Measurements from ENCODE around the gene ALK.

The ALK gene

DNA sequence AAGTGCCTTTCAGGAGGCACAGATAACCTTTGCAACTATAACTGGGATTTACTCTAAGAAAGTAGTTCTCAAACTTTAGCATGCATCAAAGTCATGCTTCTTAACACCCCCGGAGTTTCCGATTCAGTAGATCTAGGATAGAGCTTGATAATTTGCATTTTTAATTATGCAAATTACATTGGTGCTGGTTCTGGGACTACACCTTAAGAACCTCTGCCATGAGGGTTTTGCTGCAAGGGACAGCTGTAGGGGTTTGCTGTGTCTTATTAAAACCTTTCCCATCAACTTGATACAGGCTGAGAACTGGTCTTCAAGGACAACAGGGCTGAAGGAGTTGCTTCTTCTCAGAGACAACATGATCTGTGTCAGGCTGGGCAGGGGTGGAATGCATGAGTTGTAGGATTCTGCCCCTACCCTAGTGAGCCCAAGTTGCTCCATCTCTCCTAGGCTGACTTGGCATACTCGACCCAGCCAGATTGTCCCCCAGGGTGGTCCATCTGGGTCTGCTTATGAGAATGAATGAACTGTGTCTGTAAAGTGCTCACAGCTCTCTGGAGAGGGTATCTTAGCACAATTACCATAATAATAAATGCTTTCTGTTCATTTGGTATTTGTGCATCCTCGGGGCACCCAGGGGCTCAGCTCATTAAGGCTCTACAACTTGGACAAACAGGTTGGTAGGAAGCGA is 573.5 kb downstream of the ALK start:
- DNase-seq: no peak

DNA sequence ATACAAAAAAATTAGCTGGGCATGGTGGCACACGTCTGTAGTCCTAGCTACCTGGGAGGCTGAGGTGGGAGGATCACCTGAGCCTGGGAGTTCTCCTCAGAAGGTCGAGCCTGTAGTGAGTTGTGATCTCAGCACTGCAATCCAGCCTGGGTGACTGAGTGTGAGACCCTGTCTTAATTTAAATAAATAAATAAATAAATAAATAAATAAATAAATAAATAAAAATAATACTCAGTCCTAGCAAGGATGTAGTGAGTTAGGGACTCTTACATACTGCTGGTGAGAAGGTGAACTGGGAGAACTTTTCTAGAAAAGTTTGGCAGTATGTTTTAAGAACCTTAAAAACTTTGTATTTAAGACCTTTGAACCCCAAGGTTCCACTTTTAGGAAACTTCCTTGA is 576.1 kb downstream of the ALK start:
- DNase-seq: no peak

DNA sequence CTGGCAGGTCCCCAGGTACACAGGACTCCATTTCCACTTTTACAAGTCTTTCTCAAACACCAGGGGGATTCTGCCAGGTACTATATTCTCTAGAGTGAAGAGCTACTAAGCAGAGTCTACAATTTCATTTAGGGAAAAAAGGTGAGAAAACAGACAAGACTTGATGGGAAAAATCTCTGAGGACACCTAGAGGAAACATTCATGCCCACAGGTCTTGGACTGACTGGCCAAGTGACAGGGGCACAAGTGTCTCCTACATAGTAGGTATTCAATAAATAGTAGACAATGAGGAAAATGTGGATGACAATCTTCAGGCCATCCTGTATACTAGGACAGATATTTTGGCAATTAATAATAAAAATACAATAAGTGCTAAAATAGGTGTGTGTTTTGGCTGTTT is 577.6 kb downstream of the ALK start:
- DNase-seq: no peak

DNA sequence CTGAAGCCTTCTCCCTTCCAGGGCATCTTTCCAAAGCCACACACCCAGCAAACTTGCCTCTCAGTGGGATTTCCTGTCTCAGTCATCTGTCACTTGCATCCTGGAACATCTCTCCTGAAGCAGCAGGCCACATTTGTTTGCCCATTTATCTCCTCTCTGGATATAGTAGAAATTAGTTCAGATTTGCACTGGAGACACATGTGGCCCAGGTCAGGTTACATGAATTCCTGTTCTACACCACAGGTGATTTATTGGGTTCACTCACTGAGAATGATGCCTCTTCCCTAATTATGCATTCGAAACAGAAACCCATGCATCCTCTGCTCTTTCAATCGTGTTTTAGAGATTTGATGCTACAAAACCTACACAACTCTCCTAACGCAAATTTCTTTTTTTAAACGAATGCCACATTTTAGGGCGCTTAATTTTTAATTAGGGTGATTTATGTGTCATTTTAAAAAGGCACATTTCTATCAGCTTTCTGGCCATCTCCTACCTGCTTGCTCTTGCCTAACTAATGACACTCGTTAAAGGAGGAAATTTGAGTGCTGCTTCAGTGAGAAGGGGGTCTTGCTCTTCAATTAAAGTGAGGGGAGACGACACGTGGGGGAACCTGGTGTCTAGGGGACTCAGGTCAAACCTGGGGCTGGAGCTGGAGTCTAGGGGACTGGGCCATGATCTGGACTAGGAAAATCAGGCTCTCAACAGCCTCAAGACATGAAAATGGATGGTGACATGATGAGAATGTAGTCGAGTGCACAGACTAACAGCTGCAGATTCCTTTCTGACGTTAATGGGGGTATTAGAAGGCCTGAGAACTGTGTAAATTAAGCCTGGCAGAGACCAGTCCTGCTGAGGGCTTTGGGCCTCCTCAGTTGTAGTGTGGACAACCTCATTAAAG is 584.8 kb downstream of the ALK start:
- no peak for DNase-seq

DNA sequence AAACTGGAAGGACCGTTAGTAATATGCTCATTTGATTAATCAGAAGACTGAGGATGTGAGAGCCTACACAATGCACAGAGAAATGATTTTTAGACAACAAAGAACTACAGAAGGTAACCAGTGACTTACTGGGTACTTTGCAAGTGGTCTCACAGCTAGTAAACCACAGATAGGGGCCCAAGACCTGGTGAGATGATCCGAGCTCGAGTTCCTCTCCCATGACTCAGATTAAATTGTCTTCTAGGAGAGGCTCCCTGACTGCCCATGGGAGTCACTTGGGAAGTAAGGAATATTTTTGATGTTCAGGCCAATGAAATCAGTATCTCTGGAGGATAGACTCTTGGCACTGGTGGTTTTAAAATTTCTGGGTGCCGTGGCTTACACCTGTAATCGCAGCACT is 586.0 kb downstream of the ALK start:
- DNase-seq: no peak

DNA sequence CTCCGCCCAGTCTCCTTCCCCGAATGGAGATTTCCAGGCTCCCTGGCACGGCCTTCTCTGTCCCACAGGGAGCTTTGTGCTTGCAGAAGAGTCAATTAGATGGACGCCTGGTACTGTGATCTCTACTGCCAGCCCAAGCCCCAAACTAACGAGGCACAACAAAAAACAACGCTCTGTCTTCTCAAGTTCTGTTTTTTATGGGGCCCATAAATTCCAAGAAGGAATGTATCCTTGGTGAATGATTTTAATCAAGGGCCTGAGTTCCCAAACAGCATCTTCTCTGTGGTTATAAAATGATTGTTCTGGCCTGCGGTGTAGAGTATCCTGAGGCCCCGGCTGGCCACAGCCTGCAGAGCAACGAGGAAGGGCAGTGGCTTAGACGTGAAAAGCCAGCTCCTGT is 586.7 kb downstream of the ALK start:
- no peak for DNase-seq

DNA sequence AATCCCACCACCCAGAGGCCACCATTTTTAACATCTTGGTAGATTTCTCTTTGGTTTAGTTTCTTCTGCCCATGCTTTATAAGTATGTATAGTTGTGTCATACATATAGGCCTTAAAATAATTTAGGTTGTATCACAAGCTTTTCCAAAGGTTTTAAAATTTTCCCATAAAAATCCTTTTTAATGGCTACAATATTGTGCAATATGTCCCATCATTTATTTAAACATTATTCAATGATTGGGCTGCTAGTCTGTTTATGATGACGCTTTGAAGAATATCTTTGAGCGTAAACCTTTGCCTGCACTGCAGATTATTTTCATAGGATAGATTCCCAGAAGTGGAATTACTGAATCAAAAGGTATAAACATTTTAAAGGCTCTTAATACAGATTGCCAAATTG is 588.8 kb downstream of the ALK start:
- no peak for DNase-seq

DNA sequence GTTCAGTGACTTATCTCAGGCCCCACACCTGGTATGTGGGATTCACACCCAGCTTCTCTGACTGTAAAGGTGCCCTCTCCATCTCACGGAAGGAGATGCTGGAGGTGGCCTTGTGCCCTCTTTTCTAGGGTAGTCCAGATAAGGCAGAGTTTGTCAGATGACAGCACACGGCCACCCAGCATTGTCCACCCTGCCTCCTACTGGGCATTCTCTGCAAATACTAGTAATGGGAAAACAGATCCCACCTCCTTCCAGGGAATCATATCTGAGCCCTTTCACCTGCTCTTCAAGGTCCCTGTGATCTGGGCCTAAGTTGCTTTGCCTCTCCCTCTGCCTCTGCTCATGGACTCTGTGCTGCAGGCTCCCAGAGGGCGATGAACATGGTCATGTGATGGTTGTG is 591.5 kb downstream of the ALK start:
- DNase-seq: no peak

DNA sequence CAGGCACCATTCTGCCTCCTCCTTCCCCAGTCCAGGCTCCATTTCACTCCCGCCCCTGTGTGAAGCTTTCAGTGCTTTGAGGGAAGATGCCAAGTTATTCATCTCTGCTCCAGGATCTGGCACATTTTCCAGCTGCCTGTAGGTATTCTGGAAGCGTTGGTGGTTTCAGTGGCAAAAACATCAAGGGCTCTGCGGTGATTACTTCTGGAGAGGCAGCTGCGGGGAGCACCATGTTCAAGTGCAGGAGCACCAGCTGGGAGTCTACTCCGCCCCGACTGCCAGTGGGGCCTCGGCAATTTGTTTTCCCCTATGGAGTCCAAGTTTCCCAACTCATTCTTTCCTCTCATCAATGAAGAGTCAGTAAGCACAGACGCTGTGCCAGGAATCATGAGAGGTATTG is 594.5 kb downstream of the ALK start:
- DNase-seq: no peak

DNA sequence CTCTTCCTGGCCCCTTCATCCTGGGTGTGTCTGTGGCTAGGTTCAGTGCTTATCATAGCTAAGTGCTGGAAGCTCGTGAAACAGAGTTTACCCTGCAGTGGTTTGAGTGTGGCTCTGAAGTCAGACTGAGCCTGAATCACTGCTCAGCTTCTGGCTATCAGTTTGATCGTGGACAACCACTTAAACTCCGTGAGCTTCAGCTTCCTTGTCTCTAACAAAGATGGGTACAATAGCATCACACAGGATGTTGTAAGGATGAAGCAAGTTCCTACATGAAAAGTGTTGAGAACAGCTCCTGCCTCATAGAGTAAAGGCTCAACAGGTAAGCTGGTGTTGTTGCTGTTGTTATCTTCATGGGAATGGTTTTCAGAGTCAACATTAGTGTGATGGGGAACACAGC is 595.8 kb downstream of the ALK start:
- no peak for DNase-seq

DNA sequence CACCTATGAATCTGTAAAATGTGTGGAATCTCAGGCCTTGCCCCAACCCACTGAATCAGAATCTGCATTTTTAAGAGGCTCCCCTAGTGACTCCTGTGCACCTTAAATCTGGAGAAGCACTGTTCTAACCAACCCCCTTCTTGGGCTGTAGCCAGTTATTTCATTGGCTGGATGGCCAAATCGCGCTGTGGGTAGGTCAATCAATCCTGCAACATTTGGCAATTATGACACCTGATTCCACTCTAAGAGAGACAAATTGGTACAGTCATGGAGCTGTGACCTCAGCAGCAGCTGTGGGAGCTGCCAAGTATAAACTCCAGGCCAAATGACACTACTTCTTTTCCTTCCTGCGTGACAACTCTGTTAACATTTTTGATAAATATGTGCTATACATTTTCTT is 597.4 kb downstream of the ALK start:
- no peak for DNase-seq

DNA sequence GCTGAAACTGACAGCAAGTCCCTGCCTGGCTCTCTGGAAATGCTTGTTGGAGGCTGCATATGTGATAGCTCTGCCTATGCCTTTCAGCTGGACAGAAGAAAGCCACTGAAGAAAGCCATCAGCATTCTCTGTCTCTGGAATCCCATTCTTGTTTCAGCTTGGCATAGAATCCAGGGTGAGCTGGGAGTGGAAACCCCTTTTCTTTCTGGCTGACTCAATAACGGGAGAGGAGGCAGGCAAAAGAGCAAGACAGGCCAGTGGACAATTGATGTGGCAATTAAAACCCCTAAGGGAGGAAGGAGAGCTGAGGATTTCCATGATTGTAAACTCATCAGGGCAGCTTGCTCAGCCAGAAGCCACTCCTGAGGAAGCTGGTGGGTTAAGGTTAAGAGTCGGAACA is 598.1 kb downstream of the ALK start:
- DNase-seq: no peak

DNA sequence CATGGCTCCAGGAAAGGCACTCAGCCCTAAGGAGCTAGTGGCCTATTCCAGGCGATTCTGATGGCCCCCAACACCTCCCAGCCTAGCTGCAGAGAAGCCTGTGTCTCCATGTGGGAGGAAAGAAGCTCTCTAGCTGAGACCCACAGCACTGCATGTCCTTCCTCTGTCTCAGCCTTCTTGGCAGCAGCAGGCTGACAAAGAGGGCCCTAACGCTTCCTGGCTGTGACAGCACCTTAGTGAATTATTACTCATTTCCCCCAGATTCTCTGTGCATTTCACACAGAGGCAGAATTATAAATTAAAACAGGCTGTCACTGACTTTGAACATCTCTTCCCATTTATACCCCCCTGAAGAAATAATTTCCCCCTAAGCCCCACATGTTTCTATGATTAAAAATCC is 599.4 kb downstream of the ALK start:
- DNase-seq: no peak

DNA sequence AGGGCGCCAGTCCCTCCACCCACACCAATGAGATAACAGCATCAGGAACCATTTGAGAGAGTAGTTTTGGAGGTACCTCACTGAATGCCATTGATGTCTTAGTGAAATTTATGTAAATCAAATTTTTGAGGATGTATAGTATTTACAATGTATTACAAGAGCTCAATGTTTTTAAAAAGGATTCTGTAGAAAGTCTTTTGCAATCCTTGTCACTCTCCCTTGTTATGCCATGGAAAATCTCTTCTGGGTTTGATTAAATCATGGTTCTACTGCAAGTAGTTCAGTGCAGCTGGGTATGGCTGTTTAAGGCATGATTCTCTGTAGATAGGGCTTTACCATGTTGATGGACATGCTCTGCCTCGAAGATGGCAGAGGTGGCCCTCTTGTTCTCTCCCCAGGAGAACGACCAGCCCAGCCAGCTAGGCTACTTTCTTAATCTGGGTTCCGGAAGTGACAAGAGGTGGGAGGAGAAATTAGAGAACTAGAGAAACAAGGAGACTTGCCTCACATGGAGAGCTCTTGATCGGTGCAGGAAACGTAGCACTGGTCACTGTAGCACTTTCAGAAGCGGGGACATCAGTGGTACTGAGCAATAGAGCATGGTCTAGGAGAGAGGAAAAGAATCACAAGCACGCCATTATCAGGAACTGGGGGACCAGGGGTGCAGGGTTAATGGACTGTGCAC is 603.4 kb downstream of the ALK start:
- DNase-seq: no peak

DNA sequence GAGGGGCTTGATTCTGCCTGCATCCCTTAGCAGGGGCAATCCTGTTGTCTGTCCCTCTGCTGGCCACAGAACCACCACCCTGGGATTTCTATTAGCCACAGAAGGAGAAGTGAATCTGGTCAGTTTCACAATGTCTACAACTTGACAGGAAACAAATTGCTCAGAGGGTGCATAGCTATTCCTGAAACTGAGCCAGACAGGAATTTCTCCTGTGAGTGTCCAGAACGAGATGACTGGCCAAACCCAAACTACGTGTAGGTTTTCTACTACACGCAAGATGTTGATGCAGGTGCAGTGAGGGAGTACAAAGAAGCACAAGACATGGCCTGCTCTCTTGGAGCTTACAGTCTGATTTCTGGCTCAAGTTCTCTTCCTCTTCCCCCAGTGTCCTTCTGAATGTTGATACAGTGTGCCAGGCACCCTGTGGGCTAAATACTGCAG is 604.3 kb downstream of the ALK start:
- no peak for DNase-seq

DNA sequence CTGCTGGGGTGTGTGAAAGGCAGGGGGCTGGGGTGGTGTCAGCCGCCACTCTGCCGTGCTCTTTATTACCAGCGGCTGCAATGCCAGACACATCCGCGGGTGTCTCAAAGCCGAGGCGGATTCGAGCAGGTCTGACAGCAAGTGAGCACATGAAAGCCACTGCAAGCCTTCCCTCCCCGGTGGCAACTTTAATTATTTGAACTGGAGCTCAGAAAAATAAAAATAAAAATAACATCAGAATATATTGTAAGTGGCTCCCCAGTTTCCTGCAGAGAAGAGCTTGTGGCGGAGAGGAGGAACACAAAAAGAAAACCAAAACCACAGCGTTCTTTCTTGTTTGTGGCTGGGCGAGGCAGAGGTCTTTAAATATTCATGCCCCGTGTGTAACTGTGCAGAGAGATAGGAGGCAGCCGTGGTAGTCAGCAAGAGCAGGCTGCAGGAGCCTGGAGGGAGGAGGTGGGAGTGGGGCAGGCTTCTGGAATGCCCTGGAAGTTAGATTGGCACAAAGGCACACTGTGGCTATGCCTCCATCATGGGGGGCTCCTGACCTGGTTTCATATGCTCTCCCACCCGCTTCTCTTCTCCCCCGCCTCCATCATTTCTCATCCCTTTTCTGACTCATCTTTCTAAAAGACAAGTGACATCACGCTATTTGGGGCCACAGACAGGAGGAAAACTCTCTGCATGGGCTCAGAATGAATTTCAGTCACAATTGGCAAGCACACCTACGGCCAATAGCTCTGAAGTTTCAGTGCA is 606.4 kb downstream of the ALK start:
- DNase-seq: peak; percentile 25 to 39

DNA sequence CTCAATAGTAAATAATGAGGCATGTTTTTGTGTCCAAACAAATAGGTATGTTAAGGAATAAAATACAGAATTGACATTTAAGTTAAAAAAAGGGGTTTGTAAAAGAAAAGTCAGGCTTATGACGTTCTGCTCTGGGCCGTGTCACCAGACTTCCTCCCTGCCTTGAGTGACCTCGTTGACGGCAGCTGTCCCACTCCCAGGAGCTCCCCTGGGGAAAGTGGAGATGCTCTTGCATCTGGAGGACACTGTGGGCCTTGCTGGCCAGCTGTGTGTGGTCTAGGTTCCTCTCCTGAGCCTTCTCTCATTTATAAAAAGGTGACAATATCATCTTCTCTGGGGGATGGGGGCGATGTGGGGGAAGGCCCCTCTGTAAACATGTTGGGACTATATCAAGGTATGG is 609.9 kb downstream of the ALK start:
- DNase-seq: no peak

DNA sequence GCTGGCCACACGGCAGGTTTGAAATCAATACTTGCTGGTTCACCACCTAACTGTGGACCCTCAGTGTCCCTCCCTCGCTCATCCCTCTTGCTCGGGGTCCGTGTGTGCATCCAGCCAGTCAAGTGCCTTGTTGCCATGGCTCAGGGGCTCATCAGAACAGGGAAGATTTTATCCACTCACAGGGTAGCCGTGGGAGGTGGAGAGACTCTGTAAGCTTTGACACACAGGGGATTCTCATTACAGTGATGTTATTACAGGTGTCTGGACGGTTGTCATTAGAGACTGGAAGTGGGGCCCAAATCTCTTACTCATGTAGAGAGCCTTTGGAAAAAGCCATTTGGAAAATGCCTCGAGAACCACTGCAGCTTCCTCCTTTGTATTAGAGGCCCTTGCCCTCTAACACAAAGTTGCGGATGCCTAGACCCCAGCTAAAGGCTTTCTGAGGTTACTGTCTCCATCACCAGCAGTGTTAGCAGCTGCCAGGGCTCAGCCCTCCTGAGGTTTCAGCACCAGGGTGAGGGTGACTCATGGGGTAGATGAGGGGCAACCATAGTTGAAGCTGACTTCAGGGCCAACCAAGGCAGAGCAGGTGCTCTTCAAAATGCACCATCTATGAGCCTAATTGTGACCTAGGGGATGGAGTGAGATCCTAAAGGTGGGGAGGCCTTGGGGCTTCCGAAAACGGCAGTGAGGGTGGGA is 610.6 kb downstream of the ALK start:
- DNase-seq: no peak

DNA sequence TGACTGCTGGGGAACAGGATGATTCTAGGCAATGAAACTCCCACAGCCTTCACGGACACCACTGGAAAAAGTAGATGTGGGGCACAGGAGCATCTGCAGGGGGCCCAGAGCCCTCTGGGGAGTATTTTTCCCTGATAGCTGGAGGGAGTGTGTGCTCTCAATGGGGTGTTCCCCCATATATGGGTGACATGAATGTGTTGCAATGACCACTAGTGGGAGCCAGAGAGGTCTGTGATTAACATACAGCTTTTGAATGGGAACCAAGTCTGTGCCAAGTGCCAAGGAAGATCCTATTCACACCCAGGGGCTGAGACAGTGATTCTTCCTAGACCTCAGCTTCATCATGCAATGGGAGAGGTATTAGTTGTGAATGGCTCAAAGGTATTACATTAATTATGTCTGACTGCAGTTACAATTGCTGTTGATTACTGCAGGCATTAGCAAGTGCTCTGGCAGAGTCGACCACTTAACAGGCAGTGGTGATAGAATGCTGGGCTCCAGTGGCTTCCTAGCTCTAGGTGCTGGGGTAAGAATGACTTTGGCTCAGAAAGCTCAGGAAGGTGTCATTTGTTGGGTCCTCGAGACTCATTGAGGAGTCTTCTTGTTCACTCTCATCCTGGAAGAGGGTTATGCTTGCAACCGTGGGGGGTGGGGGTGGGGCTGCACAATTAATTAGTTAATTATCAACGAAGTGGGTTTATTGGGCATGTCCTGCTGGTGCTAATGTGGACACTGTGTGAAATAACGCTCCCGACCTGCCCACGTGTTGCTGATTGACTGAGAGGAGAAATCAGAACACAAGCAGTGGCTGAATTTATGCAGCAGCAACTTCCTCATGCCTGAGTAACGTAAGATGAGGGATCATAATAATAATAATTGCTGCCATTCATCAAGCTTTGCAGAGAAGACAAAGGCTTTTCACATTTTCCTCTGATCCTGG is 612.0 kb downstream of the ALK start:
- peak; percentile 32 to 52 for DNase-seq

DNA sequence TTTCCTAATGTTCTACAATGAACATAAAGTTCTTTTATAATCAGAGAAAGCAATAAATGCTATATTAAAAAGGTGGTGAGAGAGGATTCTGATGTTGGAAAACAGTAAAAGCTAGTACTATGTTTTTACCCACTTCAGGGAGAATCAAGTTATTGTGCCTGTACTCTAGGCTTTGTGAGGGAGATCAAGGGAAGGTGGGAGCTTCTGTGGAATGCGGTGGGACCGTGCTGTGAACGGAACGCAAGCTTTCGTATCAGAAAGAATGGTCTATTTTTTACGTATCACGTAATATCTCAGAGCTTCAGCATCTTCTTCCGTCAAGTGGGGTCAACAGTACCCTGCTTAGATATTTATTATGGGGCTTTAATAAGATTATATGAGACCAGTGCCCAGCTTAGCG is 613.0 kb downstream of the ALK start:
- DNase-seq: no peak

DNA sequence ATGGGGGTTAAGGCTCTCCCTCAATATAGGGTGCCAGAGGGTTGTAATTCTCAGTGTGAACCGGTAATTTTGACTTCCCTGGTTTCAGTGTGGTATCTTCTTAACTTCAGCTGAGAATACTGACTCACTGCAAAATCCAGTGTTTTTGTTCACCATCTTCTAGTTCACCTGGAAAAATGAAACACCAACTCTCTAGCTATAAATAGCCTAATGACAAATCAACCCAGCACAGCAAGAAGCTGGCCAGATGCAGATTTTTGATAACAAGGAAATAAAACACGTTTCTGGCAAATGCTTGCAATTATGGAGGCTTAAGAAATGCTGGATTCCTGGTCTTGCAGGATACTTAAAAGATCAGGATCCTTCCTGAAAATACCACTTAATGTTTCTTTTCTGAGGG is 613.9 kb downstream of the ALK start:
- no peak for DNase-seq
